Measurements from ENCODE around the gene CRMP1. TPM values are rescaled to one million over a fixed set of nuclear protein-coding genes. Genes with fewer than 3 reads are reported as not detected.
"Not testable (repeated sequence)": the region's sequence is repeated elsewhere in the genome, so short reads cannot be mapped to it uniquely, and the experiment has no call there.

Gene CRMP1
- total RNA-seq, 2 experiments from 2014 or later: not detected

- Mint-ChIP-seq H3K36me3 (ENCODE audit: low read depth) (no peaks in the 10 kb centered on the region), H3K9me3 (no peaks in the 10 kb centered on the region), H3K27ac (no peak overlapping the region), H3K4me1 (ENCODE audit: low read depth) (no peaks in the 10 kb centered on the region), H3K27me3 (peaks cover 9% of the 10 kb centered on the region), H3K4me3 (no peak overlapping the region)
- H3K27ac ChIP-seq (ENCODE audit: low read depth in 1 of 2, low read length in 2 of 2): no peak overlapping the region
- ChIA-PET CTCF (interaction anchor here (0.5 to 1.0 kb wide), 2 partner anchors 1326 to 1562 kb away, joined by 3 read pairs; no protein-coding TSS in a partner anchor), POLR2A (no interaction called here)
- ATAC-seq (ENCODE audit: poor library complexity) (no peak), DNase-seq (peak in 4 of 14 experiments; percentile 13 to 56 (median 48))
- intact Hi-C loops (cut with DNase I, micrococcal nuclease): loop anchor here (1.0 to 10.0 kb wide), 4 partner anchors 818 to 1555 kb away; no protein-coding TSS in a partner anchor
- H3K4me1 ChIP-seq (ENCODE audit: insufficient read depth, low read length): no peaks in the 10 kb centered on the region
- H3K36me3 ChIP-seq (ENCODE audit: insufficient read depth, low read length): no peaks in the 10 kb centered on the region
- no peaks in the 10 kb centered on the region for H3K27me3 ChIP-seq (ENCODE audit: control insufficient read depth in 1 of 2, insufficient read depth in 2 of 2, low read length in 2 of 2)
- peak; percentile 29 for TF ChIP-seq CTCF (IDR thresholded peaks at IDR 0.05)
- H3K4me3 ChIP-seq (ENCODE audit: low read length): no peak overlapping the region
- H3K9me3 ChIP-seq (ENCODE audit: control insufficient read depth in 1 of 2, insufficient read depth in 1 of 2, low read length in 2 of 2): peaks cover 0 to 14% of the 10 kb centered on the region in 2 experiments
These were observed 80.2 kb downstream of the CRMP1 start for GRCh38 chr4:5812506-5813229.

DNA sequence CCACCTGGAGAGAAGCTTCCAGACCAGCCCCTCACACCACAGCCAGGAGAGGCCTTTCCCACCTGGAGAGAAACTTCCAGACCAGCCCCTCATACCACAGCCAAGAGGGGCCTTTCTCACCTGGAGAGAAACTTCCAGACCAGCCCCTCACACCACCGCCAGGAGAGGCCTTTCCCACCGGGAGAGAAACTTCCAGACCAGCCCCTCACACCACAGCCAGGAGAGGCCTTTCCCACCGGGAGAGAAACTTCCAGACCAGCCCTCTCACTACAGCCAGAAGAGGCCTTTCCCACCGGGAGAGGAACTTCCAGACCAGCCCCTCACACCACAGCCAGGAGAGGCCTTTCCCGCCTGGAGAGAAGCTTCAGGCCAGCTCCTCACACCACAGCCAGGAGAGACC, 80.8 kb downstream of the CRMP1 start:
- H3K4me3 Mint-ChIP-seq; H3K9me3 Mint-ChIP-seq; H3K27me3 Mint-ChIP-seq; H3K36me3 Mint-ChIP-seq (ENCODE audit: low read depth); H3K4me1 Mint-ChIP-seq (ENCODE audit: low read depth); DNase-seq; H3K36me3 ChIP-seq (ENCODE audit: insufficient read depth, low read length); CTCF ChIA-PET; ATAC-seq (ENCODE audit: poor library complexity); H3K4me1 ChIP-seq (ENCODE audit: insufficient read depth, low read length); H3K27me3 ChIP-seq (ENCODE audit: control insufficient read depth in 1 of 2, insufficient read depth in 2 of 2, low read length in 2 of 2); H3K27ac Mint-ChIP-seq; H3K27ac ChIP-seq (ENCODE audit: low read depth in 1 of 2, low read length in 2 of 2); POLR2A ChIA-PET; H3K4me3 ChIP-seq (ENCODE audit: low read length): not testable (repeated sequence)
- intact Hi-C loops (cut with DNase I, micrococcal nuclease): loop anchor here in 1 of 2 experiments (5.0 to 10.0 kb wide), 3 partner anchors 817 to 1555 kb away; no protein-coding TSS in a partner anchor
- peaks cover 0 to 14% of the 10 kb centered on the region in 2 experiments for H3K9me3 ChIP-seq (ENCODE audit: control insufficient read depth in 1 of 2, insufficient read depth in 1 of 2, low read length in 2 of 2)

- no peak overlapping the region for H3K27ac Mint-ChIP-seq
- peaks cover 4% of the 10 kb centered on the region for H3K27me3 Mint-ChIP-seq
- no peaks in the 10 kb centered on the region for H3K27me3 ChIP-seq (ENCODE audit: control insufficient read depth in 1 of 2, insufficient read depth in 2 of 2, low read length in 2 of 2)
- ChIA-PET POLR2A (no interaction called here), CTCF (no interaction called here)
- no peaks in the 10 kb centered on the region for H3K9me3 Mint-ChIP-seq
- ATAC-seq (ENCODE audit: poor library complexity) (no peak), DNase-seq (no peak)
- H3K36me3 Mint-ChIP-seq (ENCODE audit: low read depth): no peaks in the 10 kb centered on the region
- no peak overlapping the region for H3K27ac ChIP-seq (ENCODE audit: low read depth in 1 of 2, low read length in 2 of 2)
- H3K36me3 ChIP-seq (ENCODE audit: insufficient read depth, low read length): no peaks in the 10 kb centered on the region
- intact Hi-C loops (cut with DNase I, micrococcal nuclease): loop anchor here in 1 of 2 experiments (5.0 to 10.0 kb wide), 3 partner anchors 816 to 1554 kb away; no protein-coding TSS in a partner anchor
- H3K9me3 ChIP-seq (ENCODE audit: control insufficient read depth in 1 of 2, insufficient read depth in 1 of 2, low read length in 2 of 2): peaks cover 0 to 14% of the 10 kb centered on the region in 2 experiments
- no peaks in the 10 kb centered on the region for H3K4me1 Mint-ChIP-seq (ENCODE audit: low read depth)
- TF ChIP-seq CTCF (IDR thresholded peaks at IDR 0.05): no peak
- H3K4me3 ChIP-seq (ENCODE audit: low read length): no peak overlapping the region
- H3K4me3 Mint-ChIP-seq: no peak overlapping the region
- H3K4me1 ChIP-seq (ENCODE audit: insufficient read depth, low read length): no peaks in the 10 kb centered on the region
These were observed 82.0 kb downstream of the CRMP1 start for GRCh38 chr4:5810770-5811430.
